ENCODE measurements around the gene NDRG2. TPM values are rescaled to one million over a fixed set of nuclear protein-coding genes. Genes with fewer than 3 reads are reported as not detected.

Gene NDRG2
- total and polyA plus RNA-seq, 9 of the 15 experiments (the other 6 are each of a cell fraction or from before 2014, with no cell fraction given): 10.1 to 105 (median 41.0) TPM

GRCh38 chr14:21030531-21030930, 5.7 kb upstream of the NDRG2 start (continued):
- no peak for TF ChIP-seq THRAP3 (IDR thresholded peaks at IDR 0.05; ENCODE audit: borderline replicate concordance)
- TF ChIP-seq ZFPM2 (CRISPR knock-in tag; IDR thresholded peaks at IDR 0.05): no peak
- no peak for TF ChIP-seq HDGF (IDR thresholded peaks at IDR 0.05)
- no peak for TF ChIP-seq ETS1 (conservative IDR thresholded peaks at IDR 0.05; ENCODE audit: control insufficient read depth, low read depth, low read length)

- no TSS peak for BruUV-seq (replicated peaks)
- H4K20me1 ChIP-seq (replicated peaks; ENCODE audit: control insufficient read depth, insufficient read depth, low read length): no peaks in the 10 kb centered on the region
- CTCF ChIA-PET (ENCODE audit: low intra/inter-chr PET ratio): no interaction called here
- FAIRE-seq (no peak), DNase-seq (ENCODE audit: extremely low read depth in 1 of 4, low spot score in 3 of 4) (no peak), ATAC-seq (no peak)
- H3K4me2 ChIP-seq (ENCODE audit: insufficient read depth, low read length): no peak within 1 kb of the TSS
- 88% methylated on average over 1 of the region's 5 CpGs for WGBS (ENCODE audit: insufficient coverage, low coverage, missing lambda C conversion rate)
- H3K36me3 ChIP-seq (ENCODE audit: control insufficient read depth, insufficient read depth, low read length): no peaks in the 10 kb centered on the region
- intact Hi-C loops (cut with micrococcal nuclease): no loop called here
- in situ Hi-C loops (cut with MboI): no loop called here
- no peaks in the 10 kb centered on the region for H3K79me2 ChIP-seq (ENCODE audit: control insufficient read depth, insufficient read depth, low read length)
- no peaks in the 10 kb centered on the region for H3K9me3 ChIP-seq (replicated peaks; ENCODE audit: control insufficient read depth, insufficient read depth, low read depth, low read length)
- H3K9me1 ChIP-seq (ENCODE audit: control insufficient read depth, insufficient read depth, low read length): peaks cover 2% of the 10 kb centered on the region
- no peak within 1 kb of the TSS for H3K9ac ChIP-seq (ENCODE audit: insufficient read depth in 1 of 2, low read depth in 2 of 2, low read length in 2 of 2)
- POLR2A ChIA-PET: no interaction called here
- H3K27me3 ChIP-seq (ENCODE audit: control insufficient read depth in 2 of 2, insufficient read depth in 2 of 2, low read length in 2 of 2): no peaks in the 10 kb centered on the region
- peaks cover 20 to 27% of the 10 kb centered on the region in 2 experiments for H3K4me1 ChIP-seq (replicated peaks in 1 of 2; ENCODE audit: control insufficient read depth in 2 of 2, insufficient read depth in 2 of 2, low read length in 2 of 2)
- H2AFZ ChIP-seq (ENCODE audit: low read depth, low read length): no peak within 1 kb of the TSS
- H3K27ac ChIP-seq (ENCODE audit: extremely low read depth, low read depth, low read length): no peak within 1 kb of the TSS
- H3K4me3 ChIP-seq: no peak within 1 kb of the TSS
- TF ChIP-seq ZNF224 (CRISPR knock-in tag; IDR thresholded peaks at IDR 0.05) (no peak), ZBTB11 (CRISPR knock-in tag; IDR thresholded peaks at IDR 0.05) (no peak), GATAD2A (IDR thresholded peaks at IDR 0.05) (no peak), ZNF644 (tag; IDR thresholded peaks at IDR 0.05; ENCODE audit: low read depth) (no peak), HMGN3 (IDR thresholded peaks at IDR 0.05; ENCODE audit: borderline replicate concordance, extremely low read depth, insufficient read length, low read depth, low read length) (no peak), CGGBP1 (CRISPR knock-in tag; IDR thresholded peaks at IDR 0.05) (no peak), ZNF639 (CRISPR knock-in tag; conservative IDR thresholded peaks at IDR 0.05 in 1 of 2, IDR thresholded peaks at IDR 0.05 in 1 of 2) (no peak), ZBED1 (IDR thresholded peaks at IDR 0.05) (no peak)
Observed at GRCh38 chr14:21029917-21030316, 5.1 kb upstream of the NDRG2 start, which contains the start of gene TPPP2. Gene TPPP2 (plus strand): TSS chr14:21030217. CDS start chr14:21030582, 365 bp downstream.

Data from K562 (cell line).